ENCODE data around the gene SLC43A3. TPM values are rescaled to one million over a fixed set of nuclear protein-coding genes. Genes with fewer than 3 reads are reported as not detected.

The SLC43A3 gene
- total and polyA plus RNA-seq, 9 of the 15 experiments (the other 6 are each of a cell fraction or from before 2014, with no cell fraction given): 63.7 to 281 (median 139) TPM

DNA sequence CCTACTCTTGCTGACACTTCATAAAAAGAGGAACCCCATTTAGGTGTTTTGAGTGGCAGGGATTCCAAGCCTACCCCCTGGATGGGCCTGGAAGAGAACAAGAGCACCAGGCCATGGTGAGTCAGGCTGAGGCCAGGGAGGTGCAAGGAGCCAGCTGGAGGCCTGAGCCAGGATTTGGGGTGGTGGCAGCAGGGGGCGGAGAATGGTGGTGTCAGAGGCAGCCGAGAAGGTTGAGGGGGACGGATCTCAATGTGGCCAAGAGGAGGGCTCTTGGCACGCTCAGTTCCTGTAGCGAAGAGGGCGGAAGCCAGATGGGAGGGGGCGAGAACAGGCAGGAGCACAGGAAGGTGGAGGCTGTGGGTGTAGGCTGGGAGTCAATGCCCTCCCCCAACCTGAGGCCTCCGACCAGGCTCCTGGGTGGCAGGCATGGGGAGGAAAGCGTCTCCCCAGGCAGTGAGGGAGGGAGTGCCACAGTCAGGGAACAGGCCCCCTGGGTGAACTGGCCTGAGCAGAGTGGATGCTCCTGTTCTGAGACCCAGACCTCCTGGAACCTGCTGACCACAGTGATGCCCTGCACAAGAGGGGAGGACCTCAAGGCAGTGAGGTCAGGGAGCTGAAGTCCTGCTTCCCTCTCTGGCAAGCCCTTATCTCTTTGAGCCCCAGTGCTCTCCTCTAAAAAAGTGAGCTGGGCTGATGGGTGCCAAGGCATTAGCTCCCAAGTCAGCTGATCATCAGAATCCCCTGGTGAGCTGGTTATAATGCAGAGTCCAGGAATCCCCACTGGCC is 47.3 kb upstream of the SLC43A3 start:
- Histone ChIP-seq H3K79me2 (ENCODE audit: control insufficient read depth, insufficient read depth, low read length) (no peaks in the 10 kb centered on the region), H3K4me2 (ENCODE audit: insufficient read depth, low read length) (no peak overlapping the region), H3K9me1 (ENCODE audit: control insufficient read depth, insufficient read depth, low read length) (no peaks in the 10 kb centered on the region), H3K4me3 (no peak overlapping the region), H3K9me3 (replicated peaks; ENCODE audit: control insufficient read depth, insufficient read depth, low read depth, low read length) (no peaks in the 10 kb centered on the region), H3K9ac (ENCODE audit: insufficient read depth in 1 of 2, low read depth in 2 of 2, low read length in 2 of 2) (peak overlapping the region in 1 of 2 experiments; percentile 75; a peak in 2 of 4 replicates), H3K27ac (ENCODE audit: extremely low read depth, low read depth, low read length) (no peak overlapping the region), H2AFZ (ENCODE audit: low read depth, low read length) (no peak overlapping the region), H4K20me1 (replicated peaks; ENCODE audit: control insufficient read depth, insufficient read depth, low read length) (no peaks in the 10 kb centered on the region; the same call in 1 of the 2 replicates), H3K4me1 (replicated peaks in 1 of 2; ENCODE audit: control insufficient read depth in 2 of 2, insufficient read depth in 2 of 2, low read length in 2 of 2) (peaks cover 23 to 31% of the 10 kb centered on the region in 2 experiments), H3K36me3 (ENCODE audit: control insufficient read depth, insufficient read depth, low read length) (peaks cover 3% of the 10 kb centered on the region; the same call in 1 of the 3 replicates), H3K27me3 (ENCODE audit: control insufficient read depth in 2 of 2, insufficient read depth in 2 of 2, low read length in 2 of 2) (no peaks in the 10 kb centered on the region)
- WGBS (ENCODE audit: insufficient coverage, low coverage, missing lambda C conversion rate): 24% methylated on average over 9 of the region's 9 CpGs
- DNase-seq (ENCODE audit: extremely low read depth in 1 of 4, low spot score in 3 of 4) (peak; percentile 34 to 42 (median 36)), FAIRE-seq (no peak), ATAC-seq (peak; percentile 45)
- in situ Hi-C loops (cut with MboI) (no loop called here), intact Hi-C loops (cut with micrococcal nuclease) (no loop called here)
- BruUV-seq (replicated peaks): no TSS peak
- ChIA-PET CTCF (ENCODE audit: low intra/inter-chr PET ratio) (no interaction called here), POLR2A (interaction anchor here (0.7 to 1.3 kb wide), 5 partner anchors 10 to 163 kb away, joined by 3 to 6 read pairs (median 4); no protein-coding TSS in a partner anchor)
- TF ChIP-seq SPI1 (IDR thresholded peaks at IDR 0.05; ENCODE audit: borderline replicate concordance, low read depth, low read length) (peak; percentile 97), ZNF384 (IDR thresholded peaks at IDR 0.05; ENCODE audit: low read depth, low read length) (no peak), C11orf30 (IDR thresholded peaks at IDR 0.05; ENCODE audit: low read depth) (peak; percentile 32; the same call in 1 of the 2 replicates), PCBP1 (IDR thresholded peaks at IDR 0.05; ENCODE audit: low read depth, low read length, poor library complexity, severe bottlenecking) (no peak), ZFX (CRISPR knock-in tag; IDR thresholded peaks at IDR 0.05) (no peak), ZNF316 (IDR thresholded peaks at IDR 0.05) (peak; percentile 42; the same call in 1 of the 2 replicates), POLR2G (IDR thresholded peaks at IDR 0.05; ENCODE audit: low read depth, low read length) (peak; percentile 63), NCOA1 (IDR thresholded peaks at IDR 0.05; ENCODE audit: low read depth) (no peak), NFE2 (IDR thresholded peaks at IDR 0.05; ENCODE audit: low read depth) (0 out of 2 replicates have a peak, but pooled peaks have one; percentile 28)
- TF ChIP-seq, protein P1, sequence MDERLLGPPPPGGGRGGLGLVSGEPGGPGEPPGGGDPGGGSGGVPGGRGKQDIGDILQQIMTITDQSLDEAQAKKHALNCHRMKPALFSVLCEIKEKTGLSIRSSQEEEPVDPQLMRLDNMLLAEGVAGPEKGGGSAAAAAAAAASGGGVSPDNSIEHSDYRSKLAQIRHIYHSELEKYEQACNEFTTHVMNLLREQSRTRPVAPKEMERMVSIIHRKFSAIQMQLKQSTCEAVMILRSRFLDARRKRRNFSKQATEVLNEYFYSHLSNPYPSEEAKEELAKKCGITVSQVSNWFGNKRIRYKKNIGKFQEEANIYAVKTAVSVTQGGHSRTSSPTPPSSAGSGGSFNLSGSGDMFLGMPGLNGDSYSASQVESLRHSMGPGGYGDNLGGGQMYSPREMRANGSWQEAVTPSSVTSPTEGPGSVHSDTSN (CRISPR knock-in tag; IDR thresholded peaks at IDR 0.05; ENCODE audit: low read depth): peak; percentile 51
- TF ChIP-seq, protein P1 (tag; conservative IDR thresholded peaks at IDR 0.05; ENCODE audit: low read depth): 0 out of 2 replicates have a peak, but pooled peaks have one; percentile 31
- TF ChIP-seq, protein P2, sequence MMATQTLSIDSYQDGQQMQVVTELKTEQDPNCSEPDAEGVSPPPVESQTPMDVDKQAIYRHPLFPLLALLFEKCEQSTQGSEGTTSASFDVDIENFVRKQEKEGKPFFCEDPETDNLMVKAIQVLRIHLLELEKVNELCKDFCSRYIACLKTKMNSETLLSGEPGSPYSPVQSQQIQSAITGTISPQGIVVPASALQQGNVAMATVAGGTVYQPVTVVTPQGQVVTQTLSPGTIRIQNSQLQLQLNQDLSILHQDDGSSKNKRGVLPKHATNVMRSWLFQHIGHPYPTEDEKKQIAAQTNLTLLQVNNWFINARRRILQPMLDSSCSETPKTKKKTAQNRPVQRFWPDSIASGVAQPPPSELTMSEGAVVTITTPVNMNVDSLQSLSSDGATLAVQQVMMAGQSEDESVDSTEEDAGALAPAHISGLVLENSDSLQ (IDR thresholded peaks at IDR 0.05): peak; percentile 84
- TF ChIP-seq, protein P3, sequence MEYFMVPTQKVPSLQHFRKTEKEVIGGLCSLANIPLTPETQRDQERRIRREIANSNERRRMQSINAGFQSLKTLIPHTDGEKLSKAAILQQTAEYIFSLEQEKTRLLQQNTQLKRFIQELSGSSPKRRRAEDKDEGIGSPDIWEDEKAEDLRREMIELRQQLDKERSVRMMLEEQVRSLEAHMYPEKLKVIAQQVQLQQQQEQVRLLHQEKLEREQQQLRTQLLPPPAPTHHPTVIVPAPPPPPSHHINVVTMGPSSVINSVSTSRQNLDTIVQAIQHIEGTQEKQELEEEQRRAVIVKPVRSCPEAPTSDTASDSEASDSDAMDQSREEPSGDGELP (CRISPR knock-in tag; IDR thresholded peaks at IDR 0.05; ENCODE audit: borderline replicate concordance): peak; percentile 52; the same call in 1 of the 2 replicates

Data from K562 (cell line).